IPS DF 4.7 (cell line): ENCODE results near the gene DNAJC17.

Source experiments
- DNase-seq: peaks from one replicate; pipeline ENCODE4 v3.0.0-alpha.2; 2013; ENCODE audit warnings: low spot score; ENCODE audit errors: extremely low read depth

DNAJC17 gene

GRCh38 chr15:40743485-40743901 lies 63.8 kb downstream of the DNAJC17 start:
- no peak for DNase-seq

GRCh38 chr15:40739854-40740253 lies 67.4 kb downstream of the DNAJC17 start:
- DNase-seq: no peak

- no peak for DNase-seq
Observed at GRCh38 chr15:40739047-40739446, 68.2 kb downstream of the DNAJC17 start.

- DNase-seq: no peak
Observed at GRCh38 chr15:40737048-40737447, 70.2 kb downstream of the DNAJC17 start.

GRCh38 chr15:40736575-40736974 lies 70.7 kb downstream of the DNAJC17 start:
- no peak for DNase-seq

- DNase-seq: no peak
Observed at GRCh38 chr15:40731034-40731433, 76.2 kb downstream of the DNAJC17 start.

GRCh38 chr15:40723919-40724318 lies 83.4 kb downstream of the DNAJC17 start:
- DNase-seq: no peak

GRCh38 chr15:40722934-40723333 lies 84.3 kb downstream of the DNAJC17 start:
- no peak for DNase-seq

GRCh38 chr15:40722354-40722753 lies 84.9 kb downstream of the DNAJC17 start:
- no peak for DNase-seq

GRCh38 chr15:40721701-40722100 lies 85.6 kb downstream of the DNAJC17 start:
- DNase-seq: no peak

- DNase-seq: no peak
Observed at GRCh38 chr15:40716165-40716564, 91.1 kb downstream of the DNAJC17 start.
